ENCODE data around the gene PPM1D.

Gene PPM1D

DNA sequence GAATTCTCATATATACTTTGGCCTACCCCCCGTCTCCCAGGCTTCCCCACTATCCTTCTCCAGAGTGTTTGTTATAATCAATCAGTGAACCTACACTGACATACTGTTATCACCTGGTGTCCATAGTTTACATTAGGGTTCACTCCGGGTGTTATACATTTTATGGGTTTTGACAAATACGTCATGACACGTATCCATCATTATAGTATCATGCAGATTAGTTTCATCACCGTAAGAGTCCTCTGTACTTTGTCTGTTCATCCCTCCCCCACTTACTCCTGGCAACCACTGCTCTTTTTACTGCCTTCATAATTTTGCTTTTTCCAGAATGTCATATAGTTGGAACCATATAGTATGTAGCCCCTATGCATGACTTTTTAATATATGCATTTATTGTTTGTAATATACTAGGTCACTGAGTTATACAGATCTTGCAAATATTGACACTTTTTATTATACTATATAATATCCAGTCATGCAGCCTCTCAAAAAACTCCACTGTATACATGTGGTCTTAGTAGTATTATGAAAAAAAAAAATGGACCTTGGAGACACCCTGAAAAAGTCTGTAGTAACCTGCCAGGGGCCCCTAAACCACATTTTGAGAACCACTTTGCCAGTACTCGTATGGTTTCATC, 28.4 kb downstream of the PPM1D start:
- H3K4me3 ChIP-seq (ENCODE audit: low read depth, low read length): no peak overlapping the region
- TF ChIP-seq, protein P1, sequence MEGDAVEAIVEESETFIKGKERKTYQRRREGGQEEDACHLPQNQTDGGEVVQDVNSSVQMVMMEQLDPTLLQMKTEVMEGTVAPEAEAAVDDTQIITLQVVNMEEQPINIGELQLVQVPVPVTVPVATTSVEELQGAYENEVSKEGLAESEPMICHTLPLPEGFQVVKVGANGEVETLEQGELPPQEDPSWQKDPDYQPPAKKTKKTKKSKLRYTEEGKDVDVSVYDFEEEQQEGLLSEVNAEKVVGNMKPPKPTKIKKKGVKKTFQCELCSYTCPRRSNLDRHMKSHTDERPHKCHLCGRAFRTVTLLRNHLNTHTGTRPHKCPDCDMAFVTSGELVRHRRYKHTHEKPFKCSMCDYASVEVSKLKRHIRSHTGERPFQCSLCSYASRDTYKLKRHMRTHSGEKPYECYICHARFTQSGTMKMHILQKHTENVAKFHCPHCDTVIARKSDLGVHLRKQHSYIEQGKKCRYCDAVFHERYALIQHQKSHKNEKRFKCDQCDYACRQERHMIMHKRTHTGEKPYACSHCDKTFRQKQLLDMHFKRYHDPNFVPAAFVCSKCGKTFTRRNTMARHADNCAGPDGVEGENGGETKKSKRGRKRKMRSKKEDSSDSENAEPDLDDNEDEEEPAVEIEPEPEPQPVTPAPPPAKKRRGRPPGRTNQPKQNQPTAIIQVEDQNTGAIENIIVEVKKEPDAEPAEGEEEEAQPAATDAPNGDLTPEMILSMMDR (IDR thresholded peaks at IDR 0.05; ENCODE audit: low read depth, low read length): no peak

DNA sequence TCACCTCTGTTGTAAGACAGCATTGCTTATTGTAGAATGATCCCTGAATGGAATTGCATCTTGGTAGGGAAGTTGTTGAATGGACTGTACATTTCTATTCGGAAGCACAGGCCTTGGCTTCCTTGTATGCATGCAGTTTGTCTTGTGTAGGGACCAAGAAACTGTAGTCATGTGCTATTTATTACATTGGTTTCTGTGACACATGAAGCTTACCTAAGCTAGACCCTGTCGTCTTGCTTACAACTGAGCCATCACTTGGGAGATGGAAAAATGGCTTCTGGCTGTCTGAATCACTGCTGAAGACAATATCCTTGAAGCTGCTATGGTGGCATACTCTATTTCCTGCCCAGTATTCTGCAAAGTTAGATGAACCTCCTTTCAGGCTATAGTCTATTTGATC, 29.1 kb downstream of the PPM1D start:
- TF ChIP-seq, protein P1 (IDR thresholded peaks at IDR 0.05; ENCODE audit: low read depth, low read length): no peak
- no peak overlapping the region for H3K4me3 ChIP-seq (ENCODE audit: low read depth, low read length)

DNA sequence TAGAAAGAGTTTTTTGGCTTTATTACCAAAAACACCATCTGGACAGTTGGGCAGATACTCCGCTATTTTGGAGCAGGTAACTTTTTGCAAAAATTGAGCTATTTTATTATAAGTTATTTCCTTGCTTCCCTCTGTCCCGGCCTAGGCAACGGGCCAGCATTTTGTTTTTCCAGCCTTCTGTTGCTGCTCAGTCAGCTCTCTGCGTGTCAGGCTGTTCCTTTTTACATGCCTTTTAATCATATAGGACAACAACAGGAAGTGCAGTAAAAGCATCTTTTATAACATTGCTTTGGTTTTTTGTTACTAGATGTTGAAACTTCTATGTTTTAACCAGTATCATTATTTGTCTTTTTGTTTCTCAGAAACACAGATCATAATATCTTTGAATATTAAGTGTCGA, 30.4 kb downstream of the PPM1D start:
- H3K4me3 ChIP-seq (ENCODE audit: low read depth, low read length): no peak overlapping the region
- TF ChIP-seq, protein P1 (IDR thresholded peaks at IDR 0.05; ENCODE audit: low read depth, low read length): no peak

DNA sequence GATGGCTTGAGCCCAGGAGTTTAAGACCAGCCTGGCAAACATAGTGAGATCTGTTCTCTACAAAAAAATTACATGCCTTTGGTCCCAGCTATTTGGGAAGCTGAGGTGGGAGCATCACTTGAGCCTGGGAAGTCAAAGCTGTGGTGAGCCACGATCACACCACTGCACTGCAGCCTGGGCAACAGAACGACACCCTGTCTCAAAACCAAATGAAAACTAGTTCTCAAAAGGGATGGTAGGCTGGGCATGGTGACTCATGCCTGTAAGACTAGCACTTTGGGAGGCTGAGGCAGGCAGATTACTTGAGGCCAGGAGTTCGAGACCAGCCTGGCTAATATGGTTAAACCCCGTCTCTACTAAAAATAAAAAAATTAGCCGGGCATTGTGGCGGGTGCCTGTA, 31.1 kb downstream of the PPM1D start:
- no peak overlapping the region for H3K4me3 ChIP-seq (ENCODE audit: low read depth, low read length)
- TF ChIP-seq, protein P1 (IDR thresholded peaks at IDR 0.05; ENCODE audit: low read depth, low read length): no peak

DNA sequence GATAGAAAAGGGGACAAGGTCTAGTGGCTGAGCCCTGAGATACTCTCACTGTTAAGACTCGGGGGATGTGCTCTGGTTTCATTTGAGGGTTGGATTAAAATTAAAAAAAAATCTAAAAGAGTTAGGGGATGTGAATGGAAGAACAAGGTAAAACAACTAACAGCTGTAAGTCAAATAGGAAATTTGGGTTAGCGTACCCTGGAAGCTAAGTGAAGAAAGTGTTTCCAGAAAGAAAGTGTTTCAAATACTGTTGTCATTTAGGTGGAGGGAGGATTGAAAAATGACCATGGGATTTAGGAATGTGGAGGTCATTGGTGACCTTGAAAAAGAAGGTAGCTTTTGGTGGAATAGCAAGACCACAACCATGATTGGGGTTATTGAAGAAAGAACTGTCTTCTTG, 37.7 kb downstream of the PPM1D start:
- TF ChIP-seq, protein P1 (IDR thresholded peaks at IDR 0.05; ENCODE audit: low read depth, low read length): no peak
- no peak overlapping the region for H3K4me3 ChIP-seq (ENCODE audit: low read depth, low read length)

DNA sequence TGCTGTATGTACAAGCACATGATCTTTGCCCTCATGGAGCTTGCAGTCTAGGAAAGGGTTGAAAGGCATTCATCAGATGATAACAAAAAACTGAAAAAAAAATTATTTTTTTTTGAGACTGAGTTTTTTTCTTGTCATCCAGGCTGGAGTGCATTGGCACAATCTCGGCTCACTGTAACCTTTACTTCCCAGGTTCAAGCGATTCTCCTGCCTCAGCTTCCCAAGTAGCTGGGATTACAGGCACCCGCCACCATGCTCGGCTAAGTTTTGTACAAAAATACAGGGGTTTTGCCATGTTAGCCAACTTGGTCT, 39.0 kb downstream of the PPM1D start:
- TF ChIP-seq, protein P1 (IDR thresholded peaks at IDR 0.05; ENCODE audit: low read depth, low read length): no peak
- no peak overlapping the region for H3K4me3 ChIP-seq (ENCODE audit: low read depth, low read length)

DNA sequence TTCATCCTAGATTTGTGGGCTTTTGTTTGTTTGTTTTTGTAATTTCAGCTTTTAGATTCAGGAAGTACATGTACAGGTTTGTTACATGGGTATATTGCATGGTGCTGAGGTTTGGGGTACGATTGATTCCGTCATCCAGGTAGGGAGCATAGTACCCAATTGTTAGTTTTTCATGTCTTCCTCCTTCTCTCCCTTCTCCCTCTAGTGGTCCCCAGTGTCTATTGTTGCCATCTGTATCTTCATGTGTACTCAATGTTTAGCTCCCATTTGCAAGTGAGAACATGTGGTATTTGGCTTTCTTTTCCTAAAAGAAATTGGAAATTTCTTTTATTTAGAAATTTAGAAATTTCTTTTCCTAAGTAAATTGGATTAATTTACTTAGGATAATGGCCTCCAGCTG, 40.5 kb downstream of the PPM1D start:
- TF ChIP-seq, protein P1 (IDR thresholded peaks at IDR 0.05; ENCODE audit: low read depth, low read length): peak; percentile 53
- H3K4me3 ChIP-seq (ENCODE audit: low read depth, low read length): no peak overlapping the region

All from WI38 (cell line).